ENCODE data around the gene CTNNBIP1.

GRCh38 chr1:9811239-9811966 lies 98.7 kb downstream of the CTNNBIP1 start:
- TF ChIP-seq EZH2 (IDR thresholded peaks at IDR 0.05; ENCODE audit: low read depth), result no peak
- TF ChIP-seq CTCF (conservative IDR thresholded peaks at IDR 0.05), result no peak

Measured in PC-9 (cell line).